DOHH2 (cell line): ENCODE data around the gene KSR1.
A peak's percentile ranks its signal among the peaks of the same experiment; 100 is the strongest.
"Not testable (repeated sequence)": the region's sequence is repeated elsewhere in the genome, so short reads cannot be mapped to it uniquely, and the experiment has no call there.

Source experiments
- H3F3A ChIP-seq: fragments of 200-600 bp; sonication (generic), shearing (Covaris generic); 2 replicates; pipeline ENCODE4 v1.6.0; 2016; ENCODE audit warnings: antibody characterized with exemption, mild to moderate bottlenecking; ENCODE audit not compliant: control insufficient read depth, insufficient read depth
- H3K27ac ChIP-seq: fragments of 200-600 bp; sonication (generic); 2 replicates; pipeline ENCODE4 v1.5.1; 2014; ENCODE audit warnings: low read depth, mild to moderate bottlenecking, low read length, moderate library complexity
- H3K27me3 ChIP-seq: fragments of 200-600 bp; sonication (generic); 2 replicates; pipeline ENCODE4 v1.6.1; 2014; ENCODE audit warnings: mild to moderate bottlenecking, low read length, mixed read lengths; ENCODE audit not compliant: control insufficient read depth
- H3K36me3 ChIP-seq: fragments of 200-600 bp; sonication (generic); 2 replicates; pipeline ENCODE4 v1.6.1; 2014; ENCODE audit warnings: mild to moderate bottlenecking, low read length, moderate library complexity, mixed read lengths; ENCODE audit not compliant: control insufficient read depth
- H3K4me1 ChIP-seq: fragments of 200-600 bp; sonication (generic); 2 replicates; pipeline ENCODE4 v1.6.1; 2014; ENCODE audit warnings: mild to moderate bottlenecking, low read length, mixed read lengths; ENCODE audit not compliant: control insufficient read depth
- H3K4me2 ChIP-seq: fragments of 200-600 bp; sonication (generic); 2 replicates; pipeline ENCODE4 v1.6.0; 2014; ENCODE audit warnings: mild to moderate bottlenecking, low read length, moderate library complexity
- H3K4me3 ChIP-seq: fragments of 200-600 bp; sonication (generic); 2 replicates; pipeline ENCODE4 v1.5.1; 2014; ENCODE audit warnings: mild to moderate bottlenecking, low read length, mixed read lengths
- H3K79me2 ChIP-seq: fragments of 200-600 bp; sonication (generic); 2 replicates; pipeline ENCODE4 v1.6.1; 2014; ENCODE audit warnings: mild to moderate bottlenecking, low read length, mixed read lengths; ENCODE audit not compliant: control insufficient read depth
- H3K9me2 ChIP-seq: fragments of 200-600 bp; sonication (generic); replicated peaks from 2 replicates; pipeline ENCODE4 v1.6.1; 2014; ENCODE audit warnings: mild to moderate bottlenecking, low read length, mixed read lengths; ENCODE audit not compliant: control insufficient read depth
- H3K9me3 ChIP-seq: fragments of 200-600 bp; sonication (generic); 2 replicates; pipeline ENCODE4 v1.6.1; 2014; ENCODE audit warnings: antibody characterized with exemption, low read length, mixed read lengths; ENCODE audit not compliant: control insufficient read depth, insufficient read depth
- H4K20me1 ChIP-seq: fragments of 200-600 bp; sonication (generic); 2 replicates; pipeline ENCODE4 v1.6.0; 2014; ENCODE audit warnings: low read depth, mild to moderate bottlenecking, antibody characterized with exemption, low read length, moderate library complexity; ENCODE audit not compliant: control insufficient read depth, insufficient read depth
- EZH2phosphoT487 ChIP-seq: fragments of 200-600 bp; sonication (generic); IDR thresholded peaks from 2 replicates; pipeline ENCODE4 v1.6.1; 2017; ENCODE audit warnings: borderline replicate concordance, mild to moderate bottlenecking, antibody characterized with exemption, low read length, moderate library complexity, mixed read lengths
- TF ChIP-seq, protein P1 (sequence below): fragments of 200-600 bp; sonication (generic); IDR thresholded peaks from one replicate; pipeline ENCODE4 v1.5.1; 2014; ENCODE audit warnings: antibody characterized with exemption, mild to moderate bottlenecking, low read depth, low read length; ENCODE audit not compliant: poor library complexity, severe bottlenecking

KSR1 gene

DNA sequence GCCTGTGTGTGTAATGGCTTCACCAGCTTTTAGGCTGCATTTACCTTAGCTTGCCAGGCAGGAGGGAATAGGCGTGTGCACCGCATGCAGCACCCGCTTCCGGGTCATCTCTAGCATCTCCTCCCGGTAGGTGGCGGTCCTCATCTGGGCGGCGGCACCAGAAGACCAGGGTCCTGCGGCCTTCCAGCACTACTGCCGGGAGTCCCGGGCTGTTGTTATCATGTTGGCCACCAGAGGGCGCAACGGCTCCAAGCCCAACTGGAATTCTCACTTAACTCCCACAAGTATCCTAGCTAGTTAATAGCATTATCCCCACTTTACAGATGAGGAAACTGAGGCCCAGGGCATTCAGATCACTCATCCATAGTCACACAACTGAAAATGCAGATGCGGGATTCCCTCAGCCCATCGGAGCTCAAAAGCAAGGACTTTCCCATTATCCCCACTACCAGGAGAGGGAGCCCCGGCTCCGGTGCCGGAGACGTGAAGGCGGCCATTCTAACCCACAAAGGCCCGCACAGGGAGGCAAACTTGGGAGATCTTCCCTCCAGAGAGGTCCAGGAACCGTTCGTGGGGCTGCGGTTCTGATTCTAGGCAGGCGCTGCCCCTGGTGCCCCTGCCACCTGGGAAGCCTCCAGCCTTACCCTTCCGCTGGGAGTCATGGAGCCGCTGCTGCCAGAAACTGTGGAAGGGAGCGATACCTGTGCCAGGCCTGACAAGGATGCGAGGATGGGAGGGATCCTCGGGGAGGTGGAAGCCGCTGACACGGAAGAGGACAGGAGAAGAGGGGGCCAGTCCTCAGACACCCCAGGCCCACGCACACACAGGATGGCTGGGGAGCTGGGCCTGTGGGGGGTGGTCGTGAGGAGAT, 198.6 kb downstream of the KSR1 start:
- no peaks in the 10 kb centered on the region for H3F3A ChIP-seq

DNA sequence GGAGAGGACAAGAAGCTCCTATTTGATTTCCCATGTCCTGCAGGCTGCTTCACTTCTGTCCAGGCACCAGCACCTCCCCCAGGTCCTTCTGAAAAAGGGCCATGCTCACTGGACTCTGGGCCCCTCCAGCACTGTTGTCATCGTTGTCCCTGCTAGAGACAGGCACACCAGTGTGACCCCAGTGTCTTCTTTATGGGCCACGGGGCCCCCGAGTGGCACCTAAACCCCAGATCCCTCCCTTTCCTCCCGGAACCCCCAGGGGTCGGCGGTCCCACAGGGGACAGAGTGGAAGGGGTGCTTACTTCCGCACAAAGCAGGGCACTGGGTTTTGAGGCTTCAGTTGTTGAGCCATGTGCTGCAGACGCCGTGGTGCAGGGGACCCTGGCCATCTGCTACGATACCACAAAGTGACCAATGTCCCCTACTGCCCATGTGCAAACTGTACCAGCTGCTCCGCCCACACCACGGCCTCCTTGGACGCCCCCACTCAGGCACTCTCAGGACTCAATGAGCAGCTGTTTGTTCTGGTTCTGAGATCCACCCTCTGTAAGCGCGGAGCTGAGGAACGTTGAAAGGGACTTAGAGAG, 199.4 kb downstream of the KSR1 start:
- H3K79me2 ChIP-seq, H3K36me3 ChIP-seq, H3K4me2 ChIP-seq, H3F3A ChIP-seq, H3K27me3 ChIP-seq, H3K4me3 ChIP-seq, H4K20me1 ChIP-seq, H3K9me2 ChIP-seq, H3K9me3 ChIP-seq, H3K27ac ChIP-seq, H3K4me1 ChIP-seq: not testable (repeated sequence)

More for the DNA sequence above, 198.6 kb downstream of the KSR1 start:
- Histone ChIP-seq H3K4me2 (no peak overlapping the region), H3K36me3 (no peaks in the 10 kb centered on the region), H3K27ac (no peak overlapping the region), H3K9me2 (no peaks in the 10 kb centered on the region), H4K20me1 (no peaks in the 10 kb centered on the region), H3K9me3 (no peaks in the 10 kb centered on the region), H3K27me3 (no peaks in the 10 kb centered on the region), H3K4me3 (no peak overlapping the region), H3K79me2 (no peaks in the 10 kb centered on the region), H3K4me1 (peaks cover 4% of the 10 kb centered on the region)
- TF ChIP-seq EZH2phosphoT487 = no peak
- TF ChIP-seq, protein P1, sequence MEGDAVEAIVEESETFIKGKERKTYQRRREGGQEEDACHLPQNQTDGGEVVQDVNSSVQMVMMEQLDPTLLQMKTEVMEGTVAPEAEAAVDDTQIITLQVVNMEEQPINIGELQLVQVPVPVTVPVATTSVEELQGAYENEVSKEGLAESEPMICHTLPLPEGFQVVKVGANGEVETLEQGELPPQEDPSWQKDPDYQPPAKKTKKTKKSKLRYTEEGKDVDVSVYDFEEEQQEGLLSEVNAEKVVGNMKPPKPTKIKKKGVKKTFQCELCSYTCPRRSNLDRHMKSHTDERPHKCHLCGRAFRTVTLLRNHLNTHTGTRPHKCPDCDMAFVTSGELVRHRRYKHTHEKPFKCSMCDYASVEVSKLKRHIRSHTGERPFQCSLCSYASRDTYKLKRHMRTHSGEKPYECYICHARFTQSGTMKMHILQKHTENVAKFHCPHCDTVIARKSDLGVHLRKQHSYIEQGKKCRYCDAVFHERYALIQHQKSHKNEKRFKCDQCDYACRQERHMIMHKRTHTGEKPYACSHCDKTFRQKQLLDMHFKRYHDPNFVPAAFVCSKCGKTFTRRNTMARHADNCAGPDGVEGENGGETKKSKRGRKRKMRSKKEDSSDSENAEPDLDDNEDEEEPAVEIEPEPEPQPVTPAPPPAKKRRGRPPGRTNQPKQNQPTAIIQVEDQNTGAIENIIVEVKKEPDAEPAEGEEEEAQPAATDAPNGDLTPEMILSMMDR = peak; percentile 94

DNA sequence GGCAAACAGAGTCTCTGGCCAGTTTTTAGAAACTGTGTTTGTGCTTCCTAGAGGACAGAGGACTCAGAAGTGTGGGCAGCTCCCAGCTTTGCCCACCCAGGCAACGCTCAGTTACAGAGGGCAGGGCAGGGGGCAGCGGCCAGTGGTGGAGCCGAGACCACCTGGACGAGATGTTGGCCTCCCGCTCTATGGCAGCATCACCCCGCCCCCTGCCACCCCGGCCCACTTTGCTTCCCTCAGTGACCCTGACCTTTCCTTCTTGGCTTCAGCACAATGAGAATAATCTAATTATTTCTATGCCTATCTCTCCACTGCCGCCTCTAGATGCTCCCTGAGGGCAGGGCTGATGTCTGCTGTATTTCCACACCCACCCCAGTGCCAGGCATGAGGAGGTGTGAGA, 200.4 kb downstream of the KSR1 start:
- not testable (repeated sequence) for H3K4me3 ChIP-seq, H3K4me1 ChIP-seq, H4K20me1 ChIP-seq, H3K79me2 ChIP-seq, H3K9me2 ChIP-seq, H3K4me2 ChIP-seq, H3K36me3 ChIP-seq, H3F3A ChIP-seq, H3K9me3 ChIP-seq, H3K27me3 ChIP-seq, H3K27ac ChIP-seq

- H3F3A ChIP-seq = no peaks in the 10 kb centered on the region
- H3K4me2 ChIP-seq = no peak overlapping the region
- TF ChIP-seq, protein P1 = no peak
- no peak for TF ChIP-seq EZH2phosphoT487
- peaks cover 4% of the 10 kb centered on the region for H3K4me1 ChIP-seq
- no peak overlapping the region for H3K4me3 ChIP-seq
- no peaks in the 10 kb centered on the region for H3K79me2 ChIP-seq
- H3K27ac ChIP-seq = no peak overlapping the region
- H3K36me3 ChIP-seq = no peaks in the 10 kb centered on the region
- H4K20me1 ChIP-seq = no peaks in the 10 kb centered on the region
- H3K27me3 ChIP-seq = no peaks in the 10 kb centered on the region
- no peaks in the 10 kb centered on the region for H3K9me2 ChIP-seq
- no peaks in the 10 kb centered on the region for H3K9me3 ChIP-seq
Measured at GRCh38 chr17:27657620-27658019, 201.4 kb downstream of the KSR1 start.
